Keratinocyte (primary cell): ENCODE data around the gene GHRHR. TPM values are rescaled to one million over a fixed set of nuclear protein-coding genes. Genes with fewer than 3 reads are reported as not detected.

ENCODE experiments used
- DNase-seq: peaks from one replicate; pipeline ENCODE4 v3.0.0-alpha.2; 2011; ENCODE audit warnings: low read depth, missing footprints, low spot score
- FAIRE-seq: peaks from 2 replicates; lab custom pipeline; 2011; peaks lifted over from hg19 to GRCh38; lab: Jason Lieb, UNC
- H2AFZ ChIP-seq: 2 replicates; pipeline ENCODE4 v1.6.0; 2012; ENCODE audit warnings: low read length, control low read depth, inconsistent platforms; ENCODE audit not compliant: control insufficient read depth
- H3K27ac ChIP-seq: 2 replicates; pipeline ENCODE4 v1.5.1; 2011; ENCODE audit warnings: low read length; ENCODE audit not compliant: control insufficient read depth, insufficient read depth
- H3K27me3 ChIP-seq: 3 replicates; pipeline ENCODE4 v1.6.0; 2011; ENCODE audit warnings: low read length; ENCODE audit not compliant: control insufficient read depth, insufficient read depth; ENCODE audit errors: extremely low read depth
- H3K36me3 ChIP-seq, 2 experiments: 2 replicates in 1 of 2; 3 replicates in 1 of 2; pipeline ENCODE4 v1.5.1; 2011; ENCODE audit warnings: low read length in 2 of 2, mild to moderate bottlenecking in 1 of 2; ENCODE audit not compliant: control insufficient read depth in 2 of 2, insufficient read depth in 2 of 2; ENCODE audit errors: extremely low read depth in 1 of 2
- H3K4me1 ChIP-seq: 3 replicates; pipeline ENCODE4 v1.5.1; 2011; ENCODE audit warnings: low read length; ENCODE audit not compliant: control insufficient read depth, insufficient read depth; ENCODE audit errors: extremely low read depth
- H3K4me2 ChIP-seq: 3 replicates; pipeline ENCODE4 v1.6.0; 2011; ENCODE audit warnings: low read depth, low read length; ENCODE audit not compliant: control insufficient read depth, insufficient read depth; ENCODE audit errors: extremely low read depth
- H3K4me3 ChIP-seq, 3 experiments: fragments of 200-600 bp in 1 of 3; sonication (generic) in 1 of 3; 2 replicates in 2 of 3; 3 replicates in 1 of 3; pipeline ENCODE4 v1.5.1; 2011 to 2016; ENCODE audit warnings: low read length in 3 of 3, mild to moderate bottlenecking in 3 of 3, control low read depth in 2 of 3, inconsistent platforms in 1 of 3, low read depth in 1 of 3, mixed read lengths in 1 of 3, mixed run types in 1 of 3, moderate library complexity in 1 of 3; ENCODE audit not compliant: control insufficient read depth in 2 of 3, insufficient read depth in 2 of 3; ENCODE audit errors: extremely low read depth in 1 of 3
- H3K79me2 ChIP-seq: 2 replicates; pipeline ENCODE4 v1.6.0; 2012; ENCODE audit warnings: low read length; ENCODE audit not compliant: control insufficient read depth, insufficient read depth
- H3K9ac ChIP-seq: 3 replicates; pipeline ENCODE4 v1.6.0; 2011; ENCODE audit warnings: low read length; ENCODE audit not compliant: control insufficient read depth, insufficient read depth; ENCODE audit errors: extremely low read depth
- H3K9me1 ChIP-seq: 3 replicates; pipeline ENCODE4 v1.6.0; 2011; ENCODE audit warnings: low read length; ENCODE audit not compliant: control insufficient read depth, insufficient read depth; ENCODE audit errors: extremely low read depth
- H3K9me3 ChIP-seq: 2 replicates; pipeline ENCODE4 v1.5.1; 2012; ENCODE audit warnings: low read depth, low read length; ENCODE audit not compliant: control insufficient read depth
- H4K20me1 ChIP-seq: 3 replicates; pipeline ENCODE4 v1.6.0; 2011; ENCODE audit warnings: low read length; ENCODE audit not compliant: control insufficient read depth, insufficient read depth; ENCODE audit errors: extremely low read depth
- CTCF ChIP-seq, 3 experiments: IDR thresholded peaks in 1 of 3; conservative IDR thresholded peaks in 1 of 3; optimal IDR thresholded peaks in 1 of 3; 2 replicates in 2 of 3; 3 replicates in 1 of 3; pipeline versions ENCODE3 to v1.5.1; 2011; ENCODE audit warnings: low read length in 3 of 3, mild to moderate bottlenecking in 3 of 3, moderate library complexity in 2 of 3, control low read depth in 1 of 3, inconsistent platforms in 1 of 3; ENCODE audit not compliant: insufficient read depth in 2 of 3; ENCODE audit errors: extremely low read depth in 1 of 3
- EZH2 ChIP-seq: IDR thresholded peaks from one replicate; pipeline ENCODE4 v1.6.1; 2012; ENCODE audit warnings: inconsistent platforms, mild to moderate bottlenecking, low read length, moderate library complexity
- dilution Hi-C: fragments of 300-500 bp; cut with MboI; formaldehyde crosslinking; loops from one replicate; pipeline ENCODE4 v1.7.0; 2020; ENCODE audit warnings: low sequenced_read_pairs; ENCODE audit not compliant: extremely low pct_ligation_motif_present
- polyA plus RNA-seq, 5 experiments: library from polyadenylated mRNA; depleted of rRNA in 3 of 5; stranded (reverse) in 3 of 5; stranded (forward) in 1 of 5; unstranded in 1 of 5; fragments of >200 nt; gene quantifications; 1 replicate in 1 of 5; 2 replicates in 3 of 5; 3 replicates in 1 of 5; pipeline versions ENCODE4 v1.2.1 to v1.2.3, GENCODE V29; 2011 to 2012; ENCODE audit warnings: missing spikeins in 2 of 5, low read depth in 1 of 5, low replicate concordance in 1 of 5

Gene GHRHR
- polyA plus RNA-seq, 1 donor (not counting 4 experiments of a cell fraction or from before 2014, with no cell fraction given) = not detected

GRCh38 chr7:30924624-30925023, 39.1 kb upstream of the GHRHR start:
- H3K9me1 ChIP-seq = no peaks in the 10 kb centered on the region
- no peak overlapping the region for H3K4me2 ChIP-seq
- DNase-seq = no peak
- FAIRE-seq = no peak
- no peaks in the 10 kb centered on the region for H4K20me1 ChIP-seq
- no peaks in the 10 kb centered on the region for H3K79me2 ChIP-seq
- H3K4me3 ChIP-seq = no peak overlapping the region
- TF ChIP-seq CTCF (optimal IDR thresholded peaks at IDR 0.05 in 1 of 3, IDR thresholded peaks at IDR 0.05 in 1 of 3, conservative IDR thresholded peaks at IDR 0.05 in 1 of 3; ENCODE audit: extremely low read depth in 1 of 3, insufficient read depth in 2 of 3, low read length in 3 of 3) (no peak), EZH2 (no peak)
- no peak overlapping the region for H3K9ac ChIP-seq
- peaks cover 5% of the 10 kb centered on the region for H3K9me3 ChIP-seq
- peaks cover 12% of the 10 kb centered on the region for H3K4me1 ChIP-seq
- no peaks in the 10 kb centered on the region for H3K36me3 ChIP-seq
- H3K27ac ChIP-seq = no peak overlapping the region
- dilution Hi-C loops = no loop called here
- H3K27me3 ChIP-seq = no peaks in the 10 kb centered on the region
- H2AFZ ChIP-seq = no peak overlapping the region

- Histone ChIP-seq H2AFZ (no peak overlapping the region), H3K4me1 (peaks cover 10% of the 10 kb centered on the region), H3K4me3 (no peak overlapping the region), H4K20me1 (no peaks in the 10 kb centered on the region), H3K9ac (no peak overlapping the region), H3K9me1 (no peaks in the 10 kb centered on the region), H3K4me2 (no peak overlapping the region), H3K36me3 (no peaks in the 10 kb centered on the region), H3K79me2 (no peaks in the 10 kb centered on the region), H3K9me3 (peaks cover 5% of the 10 kb centered on the region), H3K27me3 (no peaks in the 10 kb centered on the region), H3K27ac (no peak overlapping the region)
- FAIRE-seq (no peak), DNase-seq (no peak)
- dilution Hi-C loops = no loop called here
- TF ChIP-seq EZH2 = no peak
- TF ChIP-seq CTCF (optimal IDR thresholded peaks at IDR 0.05 in 1 of 3, IDR thresholded peaks at IDR 0.05 in 1 of 3, conservative IDR thresholded peaks at IDR 0.05 in 1 of 3; ENCODE audit: extremely low read depth in 1 of 3, insufficient read depth in 2 of 3, low read length in 3 of 3) = no peak
These were observed 38.6 kb upstream of the GHRHR start for GRCh38 chr7:30925117-30925516.
